ENCODE data around the gene ARAP1.

Gene ARAP1

DNA sequence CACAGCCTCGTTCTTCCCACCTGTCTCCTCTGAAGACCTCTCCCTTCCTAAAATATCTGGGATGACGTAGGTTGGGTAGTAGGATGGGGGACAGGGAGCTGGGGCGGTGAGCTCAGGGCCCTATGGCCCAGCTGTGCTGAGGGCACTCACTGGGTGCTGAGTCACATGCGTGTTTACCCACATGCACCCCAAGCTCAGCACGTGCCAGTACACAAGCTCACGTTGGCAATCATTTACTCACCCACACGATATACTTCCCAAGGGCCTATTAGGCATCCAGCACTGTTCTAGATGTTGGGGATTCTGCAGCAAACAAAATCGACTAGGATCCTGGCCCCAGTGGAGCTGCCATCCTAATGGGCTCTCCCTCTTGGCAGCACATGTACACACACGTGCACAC lies 28.7 kb downstream of the ARAP1 start:
- no peak for DNase-seq (ENCODE audit: low spot score)

DNA sequence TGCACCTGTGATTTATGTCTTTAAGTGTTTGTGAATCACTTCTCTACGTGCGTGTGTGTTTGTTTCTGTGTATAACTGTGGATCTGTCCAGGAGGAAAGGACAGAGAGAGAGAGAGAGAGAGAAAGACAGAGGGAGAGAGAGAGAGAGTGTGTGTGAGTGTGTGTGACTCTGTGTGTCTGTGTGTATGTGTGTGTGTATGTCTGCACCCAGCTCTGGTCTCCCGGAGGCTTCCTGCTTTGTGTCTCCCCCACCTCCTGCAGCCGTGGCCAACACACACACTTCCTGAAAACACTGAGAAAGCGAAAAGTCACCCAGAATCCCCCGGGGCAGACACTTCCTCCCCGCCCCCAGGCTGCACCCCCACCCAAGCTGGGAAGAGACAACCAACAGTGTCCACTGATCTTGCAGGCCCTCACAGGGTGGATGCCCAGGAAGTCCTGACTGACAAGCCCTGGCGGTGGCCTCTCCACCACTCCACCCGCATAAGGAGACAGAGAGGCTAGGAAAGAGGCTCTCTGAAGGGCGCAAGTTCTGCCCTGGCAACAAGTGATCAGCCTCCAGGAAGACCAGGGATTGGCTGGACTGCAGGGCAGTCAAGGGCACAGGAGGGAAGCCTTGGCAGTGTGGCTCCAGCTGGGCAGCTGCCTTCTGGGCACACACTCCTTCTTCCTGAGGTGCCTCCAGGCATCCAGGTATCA lies 30.0 kb downstream of the ARAP1 start:
- DNase-seq (ENCODE audit: low spot score) = peak; percentile 92

DNA sequence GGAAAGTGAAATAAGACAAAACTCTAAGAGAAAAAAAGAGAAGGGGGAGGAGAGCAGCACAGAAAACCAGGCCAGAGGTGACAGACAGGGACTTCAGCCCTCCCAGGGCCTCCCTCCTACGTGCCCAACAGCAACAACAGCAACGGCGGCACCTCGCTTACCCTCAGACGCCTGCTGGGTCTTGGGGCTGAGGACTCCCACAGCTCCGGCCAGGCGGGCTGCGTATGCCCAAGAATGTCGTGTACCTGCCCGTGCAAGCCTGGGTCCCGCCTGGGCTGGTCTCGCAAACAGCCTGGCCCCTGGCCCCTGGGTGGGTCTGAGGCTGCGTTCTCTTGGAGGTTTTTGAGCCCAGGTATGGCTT lies 30.5 kb downstream of the ARAP1 start:
- peak; percentile 53 for DNase-seq (ENCODE audit: low spot score)

DNA sequence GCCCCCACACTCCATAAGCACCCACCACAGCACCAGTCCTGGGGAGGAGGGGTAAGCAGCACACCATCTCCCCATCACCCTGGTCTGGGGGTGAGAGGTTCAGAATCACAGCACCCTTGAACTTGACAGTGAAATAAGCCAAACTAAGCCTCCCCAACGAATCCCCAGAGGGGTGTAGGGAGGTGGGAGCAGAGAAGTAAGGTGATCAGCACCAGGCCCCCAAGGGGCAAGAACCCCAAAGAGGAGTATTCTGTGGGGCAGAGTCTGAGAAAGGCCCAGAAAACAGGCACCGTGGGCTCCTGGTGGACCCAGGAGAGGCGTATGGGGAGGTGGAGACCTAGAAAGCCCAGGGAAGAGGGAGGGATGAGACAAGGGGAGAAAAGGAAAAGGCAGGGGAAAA lies 30.9 kb downstream of the ARAP1 start:
- DNase-seq (ENCODE audit: low spot score) = no peak

DNA sequence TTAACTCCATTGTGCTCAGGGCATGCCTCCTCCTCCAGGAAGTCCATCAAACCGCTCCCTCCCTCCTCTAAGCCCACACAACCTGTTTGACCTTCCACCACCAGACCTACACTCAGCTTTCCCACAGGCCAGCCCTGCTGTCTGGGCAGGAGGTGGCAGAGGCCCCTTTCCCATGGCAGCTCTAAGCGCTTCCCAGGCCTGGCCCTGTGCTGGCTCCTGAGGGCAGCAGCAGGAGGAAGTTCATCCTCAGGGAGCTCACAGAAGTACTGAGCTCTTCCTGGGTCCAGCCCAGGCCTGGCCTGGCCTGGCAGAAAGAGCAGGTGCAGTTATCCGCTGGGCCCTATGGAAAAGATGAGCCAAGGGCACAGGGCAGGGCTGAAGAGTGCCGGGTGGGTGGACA lies 31.4 kb downstream of the ARAP1 start:
- no peak for DNase-seq (ENCODE audit: low spot score)

DNA sequence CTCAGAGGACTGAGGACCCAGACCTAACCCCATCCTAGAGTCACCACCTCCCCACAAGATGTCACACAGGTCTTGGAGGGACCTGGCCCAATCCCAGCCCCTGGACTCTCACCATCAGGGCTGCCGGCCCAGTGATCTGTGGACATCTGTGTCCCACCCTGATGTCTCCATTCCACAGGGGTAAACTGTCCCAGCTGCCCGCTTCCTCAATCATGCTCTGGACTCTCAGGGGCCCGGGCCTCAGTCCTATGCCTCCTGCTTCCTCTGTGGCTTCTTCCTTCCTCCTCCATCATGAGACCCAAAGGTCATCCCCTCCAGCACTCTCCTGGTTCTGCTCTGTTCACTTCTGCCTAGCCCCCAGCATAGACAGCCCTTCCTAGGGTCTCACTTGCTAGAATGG lies 32.2 kb downstream of the ARAP1 start:
- DNase-seq (ENCODE audit: low spot score) = no peak

DNA sequence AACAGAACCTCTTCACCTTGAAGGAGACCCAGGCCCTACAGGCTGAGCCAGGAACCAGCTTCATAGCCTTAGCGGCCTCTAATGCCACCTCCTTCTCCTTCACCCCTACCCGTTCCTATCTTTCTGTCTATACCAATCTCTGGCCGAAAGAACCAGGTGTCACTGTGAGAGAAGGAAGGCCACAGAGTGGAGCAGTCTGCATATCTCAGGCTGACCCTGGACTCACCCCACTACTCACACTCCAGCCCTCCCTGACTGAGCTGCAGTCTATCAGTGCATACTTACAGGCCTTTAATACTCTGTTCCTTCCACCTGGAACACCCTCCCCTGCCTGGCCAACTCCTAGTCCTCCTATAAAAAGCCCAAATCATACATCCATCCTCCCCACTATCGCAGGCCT lies 32.7 kb downstream of the ARAP1 start:
- DNase-seq (ENCODE audit: low spot score) = no peak

DNA sequence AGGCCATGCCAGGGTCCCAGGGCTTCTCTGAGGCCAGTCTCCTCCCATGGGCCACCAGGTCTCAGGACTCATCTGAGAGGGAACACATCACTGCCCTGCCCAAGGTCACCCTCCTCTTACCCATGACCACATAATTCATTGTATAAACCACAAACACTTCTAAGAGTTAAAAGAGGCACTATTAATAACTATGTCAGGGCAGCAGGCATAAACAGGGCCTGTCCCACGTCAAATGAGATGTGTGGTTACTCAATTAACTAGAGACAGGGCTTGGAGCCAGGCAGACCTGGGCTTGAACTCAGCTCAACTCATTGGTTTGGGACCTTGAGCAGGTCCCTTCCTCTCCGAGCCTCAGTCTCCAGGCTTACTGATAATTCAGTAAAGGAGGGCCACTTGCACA lies 33.1 kb downstream of the ARAP1 start:
- DNase-seq (ENCODE audit: low spot score) = peak; percentile 34

DNA sequence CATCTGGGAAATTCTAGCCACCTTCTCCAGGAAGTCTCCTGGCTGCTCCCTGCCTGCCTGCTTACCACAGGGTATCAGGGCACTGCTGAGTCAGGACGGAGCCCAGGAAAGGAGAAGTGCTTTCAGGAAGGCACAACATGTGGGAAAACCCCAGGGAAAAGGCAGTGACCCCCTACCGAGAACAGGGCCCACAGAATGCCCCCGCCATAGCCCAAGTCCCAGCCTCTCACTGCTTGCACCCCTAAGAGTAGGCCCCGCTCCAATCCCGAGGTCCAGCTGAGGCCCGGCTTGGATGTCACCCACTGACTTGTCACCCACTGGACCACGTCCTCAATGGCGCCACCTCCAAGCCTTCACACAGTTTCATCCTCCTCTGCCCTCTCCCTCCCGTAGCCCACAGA lies 34.1 kb downstream of the ARAP1 start:
- no peak for DNase-seq (ENCODE audit: low spot score)

DNA sequence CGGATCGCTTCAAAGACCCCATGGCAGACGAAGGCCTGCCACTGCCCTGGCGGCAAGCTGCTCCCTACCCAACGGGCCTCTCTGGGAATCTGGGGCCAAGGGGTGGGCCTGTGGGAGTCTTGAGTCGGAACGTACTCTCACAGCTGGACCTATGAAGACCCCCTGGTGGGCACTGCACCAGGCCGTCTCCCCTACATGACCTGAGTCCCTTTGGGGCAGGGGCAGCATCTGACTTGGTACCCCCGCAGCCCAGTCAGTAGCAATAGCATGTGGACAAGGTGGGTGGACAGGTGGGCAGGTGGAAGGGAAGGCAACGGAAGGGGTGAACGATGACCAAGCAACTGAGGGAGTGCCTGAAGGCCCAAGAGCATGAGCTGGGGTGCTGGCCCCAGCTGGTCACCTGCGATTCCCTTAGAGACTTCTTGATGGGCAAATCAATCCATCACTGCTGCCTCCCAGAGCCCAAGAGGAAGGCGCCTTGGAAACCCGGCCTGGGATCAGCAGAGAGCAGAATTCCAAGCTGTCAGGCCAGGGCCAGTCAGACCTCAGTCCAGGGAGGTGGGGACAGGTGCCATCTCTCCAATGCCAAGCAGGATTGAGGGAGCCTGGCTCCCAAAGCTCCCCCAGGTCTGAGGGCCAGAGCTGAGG lies 35.3 kb downstream of the ARAP1 start:
- no peak for DNase-seq (ENCODE audit: low spot score)

DNA sequence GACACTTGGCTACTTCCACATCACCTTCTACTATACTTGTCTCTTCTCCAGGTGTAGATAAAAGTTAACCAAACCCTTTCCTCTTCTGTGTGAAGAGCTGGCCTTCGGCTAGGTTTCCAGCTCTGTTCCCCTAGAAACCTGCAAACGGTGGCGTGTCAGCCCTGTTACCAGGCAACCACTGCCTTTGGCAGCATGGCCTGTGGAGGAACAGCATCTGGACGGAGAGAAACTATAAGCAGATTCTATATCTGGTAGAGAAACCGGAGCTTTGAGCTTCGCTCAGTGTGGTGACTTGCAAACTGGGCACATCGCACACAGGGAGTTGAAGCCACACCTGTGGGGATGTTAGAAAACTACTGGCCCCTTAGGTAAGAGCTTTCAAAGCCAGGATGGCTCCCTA lies 35.9 kb downstream of the ARAP1 start:
- DNase-seq (ENCODE audit: low spot score) = peak; percentile 33

DNA sequence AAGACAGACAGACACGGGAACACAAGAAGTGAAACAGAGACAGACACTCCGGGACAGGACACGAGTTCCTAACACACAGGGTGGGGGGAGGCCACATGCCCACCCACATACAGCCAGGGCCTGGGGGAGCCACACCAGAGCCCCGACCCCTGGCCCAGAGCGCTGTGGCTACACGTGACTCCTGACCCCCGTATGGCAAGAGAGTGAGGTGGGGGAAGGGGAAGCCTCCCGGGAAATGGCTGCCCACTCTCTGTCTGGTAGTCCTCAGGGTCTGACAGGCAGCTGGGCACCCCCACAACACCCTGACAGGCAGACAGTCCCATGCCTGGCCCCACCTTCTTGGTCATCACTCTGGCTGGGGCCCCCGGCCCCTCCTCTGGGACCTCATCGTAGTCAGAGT lies 39.4 kb downstream of the ARAP1 start:
- no peak for DNase-seq (ENCODE audit: low spot score)

DNA sequence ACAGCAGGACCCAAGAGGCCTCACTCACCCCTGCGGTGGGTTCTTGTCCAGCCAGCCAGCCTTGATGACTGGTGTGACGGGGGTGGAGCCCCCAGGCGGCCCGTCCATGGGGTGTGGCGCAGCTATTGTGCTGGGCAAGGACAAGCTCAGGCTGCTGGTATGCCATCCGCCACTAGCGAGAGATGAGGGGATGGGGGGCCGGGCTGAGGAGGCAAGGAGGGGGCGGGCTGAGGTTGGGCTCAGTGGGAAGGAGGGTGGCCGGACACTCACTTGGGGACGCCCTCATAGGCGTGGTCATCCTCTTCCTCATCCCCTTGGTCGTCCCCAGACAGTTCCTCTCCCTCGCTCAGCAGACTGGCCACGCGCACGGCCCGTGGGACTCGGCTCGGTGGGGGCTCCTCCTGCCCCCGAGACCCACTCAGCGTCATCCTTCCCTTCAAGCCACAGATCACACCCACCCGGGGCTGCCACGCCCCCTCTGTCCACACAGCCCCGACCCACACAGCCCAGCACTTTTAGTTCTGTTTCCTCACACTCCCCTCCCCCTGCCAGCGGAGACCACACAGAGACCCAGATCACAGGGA lies 39.9 kb downstream of the ARAP1 start:
- no peak for DNase-seq (ENCODE audit: low spot score)

DNA sequence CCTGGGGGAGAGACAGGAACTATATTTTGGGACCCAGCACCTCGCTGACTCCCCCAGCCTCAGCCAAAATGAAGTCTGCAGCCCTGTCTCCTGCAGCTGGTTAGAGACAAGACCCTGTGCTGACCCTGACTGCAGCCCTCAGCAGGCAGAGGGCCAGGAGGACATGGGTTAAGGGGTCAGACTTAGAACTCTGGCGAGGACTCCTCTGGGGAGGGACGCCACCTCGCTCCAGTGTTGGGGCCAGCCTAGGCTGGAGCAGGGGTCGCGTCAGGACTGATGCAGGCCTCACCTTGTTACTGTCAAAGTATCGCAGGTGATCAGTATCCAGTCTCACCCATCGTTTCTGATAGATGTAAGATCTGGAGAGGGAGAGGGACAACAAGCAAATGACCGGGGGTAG lies 41.1 kb downstream of the ARAP1 start:
- DNase-seq (ENCODE audit: low spot score) = no peak

DNA sequence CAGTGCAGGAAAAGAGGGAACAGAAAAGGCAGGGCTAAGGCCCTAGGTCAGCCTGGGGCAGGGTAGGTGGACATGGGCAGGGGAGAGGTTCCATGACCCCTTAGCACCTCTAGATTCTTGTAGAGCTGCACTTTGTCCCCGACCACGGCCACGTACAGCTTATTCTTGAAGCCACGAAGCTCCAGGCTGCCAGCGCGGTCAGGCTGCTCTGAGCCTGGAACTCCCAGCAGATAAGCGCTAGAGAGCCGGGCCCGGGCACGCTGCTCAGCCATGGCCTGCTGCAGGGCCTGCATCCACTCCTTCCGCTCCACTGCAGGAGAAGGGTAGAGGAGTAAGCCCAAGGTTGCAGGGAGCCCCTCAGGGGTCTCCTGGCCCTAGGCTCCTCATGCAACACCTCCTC lies 41.9 kb downstream of the ARAP1 start:
- DNase-seq (ENCODE audit: low spot score) = no peak

DNA sequence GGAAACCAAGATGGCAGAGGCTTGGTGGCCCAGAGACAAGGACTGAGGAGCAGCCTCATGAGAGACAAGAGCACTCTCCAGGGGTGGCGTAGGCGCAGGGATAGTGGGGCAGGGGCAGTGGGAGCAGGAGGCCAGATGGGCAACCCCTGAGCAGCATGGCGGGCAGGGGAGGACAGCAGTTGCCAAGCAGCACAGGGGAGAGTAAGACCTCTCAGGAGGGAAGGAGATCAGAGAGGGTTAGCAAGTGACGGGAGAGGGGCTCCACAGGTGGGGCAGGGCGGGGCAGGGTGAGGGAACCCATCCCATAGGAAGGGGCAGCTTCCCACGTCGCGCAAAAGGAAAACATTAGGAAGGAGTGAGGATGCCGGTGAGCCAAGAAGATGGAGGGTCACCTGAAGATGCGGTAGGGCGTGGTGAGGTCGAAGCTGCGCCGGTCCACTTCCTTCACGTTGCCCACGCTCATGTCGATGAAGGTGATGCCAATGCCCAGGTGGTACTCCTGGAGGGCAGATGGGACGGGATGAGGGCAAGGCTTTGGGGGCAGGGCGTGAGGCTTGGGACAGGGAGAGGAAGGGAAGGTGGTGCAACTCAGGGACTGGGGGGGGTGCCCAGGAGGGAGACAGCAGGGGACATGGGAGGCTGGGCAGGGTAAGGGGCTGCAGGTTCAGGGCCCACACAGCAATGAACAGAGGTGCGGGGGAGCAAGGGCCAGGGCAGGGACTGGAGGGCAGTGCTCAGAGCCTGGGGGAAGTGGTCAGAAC lies 42.5 kb downstream of the ARAP1 start:
- DNase-seq (ENCODE audit: low spot score) = no peak

DNA sequence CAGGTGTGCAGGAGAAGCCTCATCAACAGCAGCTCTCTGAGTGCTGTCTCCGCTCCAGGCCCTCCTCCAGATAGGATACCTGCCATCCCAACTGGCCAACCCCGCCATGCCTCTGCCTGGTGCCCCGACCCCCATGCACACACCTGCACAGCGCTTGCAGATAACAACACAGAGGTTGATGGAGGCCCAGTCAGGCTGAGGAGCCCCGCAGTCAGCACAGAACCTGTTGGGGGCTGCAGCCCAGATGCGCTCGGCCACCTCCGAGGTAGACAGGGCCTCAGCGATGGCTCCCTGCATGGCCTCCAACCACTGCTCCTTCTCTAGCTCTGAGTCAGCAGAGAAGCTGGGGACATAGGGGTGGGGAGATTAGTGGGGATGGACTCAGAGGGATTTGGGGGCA lies 45.2 kb downstream of the ARAP1 start:
- DNase-seq (ENCODE audit: low spot score) = no peak

DNA sequence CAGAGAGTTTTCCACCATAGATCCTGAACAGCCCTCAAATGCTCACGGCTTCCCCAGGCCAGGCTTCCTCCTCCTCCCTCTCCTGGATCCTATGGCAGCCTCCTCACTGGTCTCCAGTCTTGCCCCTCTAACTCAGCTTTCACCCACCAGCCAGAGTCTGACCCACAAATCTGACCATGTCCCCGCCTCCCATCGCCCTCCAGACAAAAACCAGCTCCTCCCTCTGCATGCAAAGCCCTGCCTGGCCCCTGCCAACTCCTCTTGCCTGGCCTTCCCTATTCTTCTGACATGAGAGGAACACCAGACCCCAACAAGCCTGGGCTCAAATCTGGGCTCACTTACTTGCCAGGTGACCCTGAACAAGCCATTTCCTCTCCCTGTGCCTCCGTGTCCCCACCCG lies 45.6 kb downstream of the ARAP1 start:
- no peak for DNase-seq (ENCODE audit: low spot score)

DNA sequence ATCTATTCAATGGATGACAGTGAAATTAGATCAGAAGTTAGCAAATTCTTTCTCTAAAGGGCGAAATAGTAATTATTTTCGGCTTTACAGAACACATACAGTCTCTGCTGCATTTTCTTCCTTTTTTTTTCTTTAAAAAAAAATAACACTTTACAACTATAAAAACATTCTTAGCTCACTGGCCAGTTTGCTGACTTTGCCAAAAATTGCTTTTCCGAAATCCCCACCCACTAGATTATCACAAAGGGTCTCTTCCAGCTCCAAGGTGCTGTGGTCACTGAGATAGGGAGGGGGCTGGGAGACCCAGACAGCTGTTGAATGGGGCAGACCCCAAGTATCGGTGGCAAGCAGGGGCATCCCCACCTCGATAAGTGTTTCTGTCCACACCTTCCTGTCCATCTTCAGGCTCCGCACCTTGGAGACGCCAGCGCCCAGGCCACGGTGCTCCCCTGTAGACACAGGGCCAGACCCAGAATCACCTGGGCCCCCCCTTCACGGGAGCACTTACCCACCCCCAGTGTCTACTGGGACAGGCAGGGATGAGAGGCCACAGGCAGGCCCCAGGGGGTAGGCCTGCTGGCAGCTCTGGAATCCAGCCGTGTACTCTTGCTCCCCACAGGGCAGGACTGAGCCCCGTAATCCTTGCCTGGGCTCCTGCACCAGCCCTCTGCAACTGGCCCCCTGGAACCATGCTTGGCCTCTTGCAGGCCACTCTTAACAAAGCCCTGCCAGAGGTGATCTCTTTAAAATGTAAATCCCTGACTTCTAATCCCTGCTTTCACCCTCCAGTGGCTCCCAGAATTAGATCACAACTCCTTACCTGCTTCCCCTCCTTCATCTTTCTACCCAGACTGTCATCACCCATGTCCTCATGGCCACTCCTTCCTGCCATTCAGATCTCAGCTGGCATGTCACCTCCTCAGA lies 46.5 kb downstream of the ARAP1 start:
- no peak for DNase-seq (ENCODE audit: low spot score)

DNA sequence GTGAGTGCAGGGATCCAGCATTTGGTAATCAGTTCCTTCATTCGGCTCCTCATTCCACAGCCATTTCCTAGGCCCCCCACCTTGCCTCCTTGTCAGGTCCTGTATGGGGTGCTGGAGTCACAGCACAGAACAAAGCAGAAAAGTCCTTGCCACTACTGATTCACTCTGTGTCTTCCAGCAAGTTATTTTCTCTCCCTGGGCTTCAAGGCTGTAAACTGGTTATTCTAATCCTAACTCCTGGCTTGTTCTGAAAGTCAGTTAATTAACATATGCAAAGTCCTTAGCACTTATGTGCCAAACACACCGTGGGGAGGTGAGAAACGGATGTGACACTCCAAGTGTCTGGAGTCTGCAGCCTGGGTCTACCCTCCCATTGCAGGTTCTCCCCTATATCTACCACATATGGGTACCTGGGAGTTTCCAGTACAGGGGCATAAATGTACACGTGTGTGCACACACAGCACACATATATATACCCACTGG lies 47.4 kb downstream of the ARAP1 start:
- no peak for DNase-seq (ENCODE audit: low spot score)

DNA sequence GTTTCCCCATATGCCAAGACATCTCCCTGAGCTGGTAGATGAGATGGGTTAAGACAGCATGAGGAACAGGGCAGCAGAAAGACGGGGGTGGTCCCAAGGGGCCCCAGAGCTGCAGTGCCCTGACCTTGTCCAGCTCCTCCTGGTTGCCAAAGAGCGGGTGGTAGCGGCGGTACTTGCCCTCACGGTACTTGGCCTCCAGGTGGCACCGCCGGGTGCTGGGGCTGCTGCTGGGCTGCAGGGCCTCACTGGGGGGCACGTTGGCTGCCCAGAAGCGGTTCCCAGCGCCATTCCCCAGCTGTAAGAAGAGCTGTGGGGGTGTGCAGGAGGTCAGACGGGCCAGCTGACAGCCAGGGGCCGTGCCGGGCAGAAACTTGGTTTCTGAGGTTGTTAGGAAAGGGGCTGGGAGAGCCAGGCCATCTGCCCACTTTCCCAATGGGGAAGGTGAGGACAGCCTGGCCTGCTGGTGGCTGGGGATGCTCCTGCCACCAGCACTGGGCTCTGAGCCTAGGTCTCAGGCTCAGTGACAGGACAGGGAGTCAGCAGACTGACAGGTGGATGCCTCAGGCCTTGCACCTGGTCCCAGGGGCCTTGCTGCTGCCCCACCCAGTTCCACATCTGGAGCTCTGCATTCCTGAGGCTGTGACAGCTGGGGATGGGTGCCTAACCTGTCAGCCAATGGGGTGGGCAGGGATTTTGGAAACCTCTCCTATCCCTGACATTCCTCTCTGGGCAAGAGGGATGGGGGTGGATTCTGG lies 48.0 kb downstream of the ARAP1 start:
- DNase-seq (ENCODE audit: low spot score) = no peak
